Kidney glomerular epithelial cell (primary cell): Measurements from ENCODE around the gene UXS1.
A peak's percentile ranks its signal among the peaks of the same experiment; 100 is the strongest.
"Not testable (repeated sequence)": the region's sequence is repeated elsewhere in the genome, so short reads cannot be mapped to it uniquely, and the experiment has no call there.

Experiments used
- DNase-seq: peaks from one replicate; lab custom pipeline; 2025; lab: John Stamatoyannopoulos, UW

Gene UXS1

GRCh38 chr2:106193977-106194778 is at the start of gene UXS1:
Gene UXS1 (minus strand): TSS chr2:106194301. CDS start chr2:106194241, 60 bp downstream.
- peak; percentile 97 for DNase-seq

GRCh38 chr2:106239491-106239890 is 45.4 kb upstream of the UXS1 start:
- not testable (repeated sequence) for DNase-seq

- not testable (repeated sequence) for DNase-seq
These were observed 41.3 kb upstream of the UXS1 start for GRCh38 chr2:106235392-106235791.

- DNase-seq: no peak
These were observed 39.2 kb upstream of the UXS1 start for GRCh38 chr2:106233350-106233706.

- DNase-seq: no peak
These were observed 38.7 kb upstream of the UXS1 start for GRCh38 chr2:106232638-106233349.

- DNase-seq: no peak
These were observed 29.2 kb upstream of the UXS1 start for GRCh38 chr2:106223347-106223746.

- not testable (repeated sequence) for DNase-seq
These were observed 28.0 kb upstream of the UXS1 start for GRCh38 chr2:106222057-106222456.

- DNase-seq: no peak
These were observed 25.7 kb upstream of the UXS1 start for GRCh38 chr2:106219813-106220212.

GRCh38 chr2:106219157-106219556 is 25.1 kb upstream of the UXS1 start:
- not testable (repeated sequence) for DNase-seq

GRCh38 chr2:106208874-106209273 is 14.8 kb upstream of the UXS1 start:
- DNase-seq: no peak

GRCh38 chr2:106208399-106208798 is 14.3 kb upstream of the UXS1 start:
- DNase-seq: no peak

- no peak for DNase-seq
These were observed 13.1 kb upstream of the UXS1 start for GRCh38 chr2:106207246-106207645.

GRCh38 chr2:106205488-106205887 is 11.4 kb upstream of the UXS1 start:
- DNase-seq: no peak

GRCh38 chr2:106204551-106204950 is 10.4 kb upstream of the UXS1 start:
- DNase-seq: not testable (repeated sequence)

GRCh38 chr2:106201661-106202060 is 7.6 kb upstream of the UXS1 start:
- no peak for DNase-seq

- DNase-seq: peak; percentile 85
These were observed 3.8 kb upstream of the UXS1 start for GRCh38 chr2:106197878-106198277.

GRCh38 chr2:106195981-106196380 is 1.9 kb upstream of the UXS1 start:
- no peak for DNase-seq

- DNase-seq: no peak
These were observed 1.4 kb upstream of the UXS1 start for GRCh38 chr2:106195456-106195855.

- no peak for DNase-seq
These were observed 468 bp downstream of the UXS1 start for GRCh38 chr2:106193690-106193976.

GRCh38 chr2:106192752-106193689 is 1.1 kb downstream of the UXS1 start:
- DNase-seq: peak; percentile 78

GRCh38 chr2:106191511-106192016 is 2.5 kb downstream of the UXS1 start:
- DNase-seq: peak; percentile 28

GRCh38 chr2:106189764-106190468 is 4.2 kb downstream of the UXS1 start:
- no peak for DNase-seq
